GM18858 (cell line): ENCODE data around the gene CST9.
"Not testable (repeated sequence)": the region's sequence is repeated elsewhere in the genome, so short reads cannot be mapped to it uniquely, and the experiment has no call there.

ENCODE experiments used
- ATAC-seq: cut with Tn5 transposase; IDR thresholded peaks from one replicate; pipeline ENCODE4 v1.9.1; 2021; ENCODE audit not compliant: unreplicated experiment

The CST9 gene

DNA sequence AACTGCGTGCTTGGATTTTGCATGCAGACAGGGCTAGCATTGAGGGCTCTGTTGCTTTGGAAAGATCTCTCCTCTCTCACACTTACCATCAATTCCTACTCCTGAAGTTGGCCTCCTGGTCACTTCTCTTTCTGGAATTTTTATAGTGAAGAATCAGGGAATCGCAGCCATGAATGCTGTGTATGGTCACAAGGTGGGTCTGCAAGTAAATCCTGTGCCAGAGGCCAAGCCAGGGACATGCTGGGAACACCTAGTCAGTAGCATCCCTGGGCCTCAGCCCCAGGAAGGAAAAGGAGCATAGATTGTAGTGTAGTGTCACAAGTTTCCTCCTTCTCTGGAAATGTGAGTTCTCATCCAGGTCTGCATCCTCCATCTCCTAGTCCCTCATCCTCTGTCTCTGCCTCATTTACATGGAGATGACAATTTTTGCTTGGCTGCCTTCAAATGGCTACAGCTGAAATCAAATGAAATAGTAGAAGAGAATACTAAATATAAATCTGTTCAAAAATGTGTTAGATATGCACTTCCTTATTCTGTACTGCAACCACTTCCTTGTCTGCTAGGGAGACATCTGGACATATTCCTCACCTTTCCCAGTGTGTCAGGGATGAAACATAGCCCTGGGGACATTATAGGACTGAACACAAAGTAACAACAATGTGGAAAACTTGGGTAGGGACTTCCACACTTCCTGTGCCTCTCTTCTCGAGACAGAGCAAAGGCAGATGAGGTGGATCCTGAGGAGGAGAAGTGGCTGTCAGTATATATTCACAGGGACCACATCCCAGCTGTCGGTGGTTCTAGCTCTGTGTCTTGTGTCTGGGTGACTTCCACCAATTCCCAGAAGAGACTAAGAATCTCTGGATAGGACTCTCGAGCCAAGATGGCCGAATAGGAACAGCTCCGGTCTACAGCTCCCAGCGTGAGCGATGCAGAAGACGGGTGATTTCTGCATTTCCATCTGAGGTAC lies 17.0 kb downstream of the CST9 start:
- no peak for ATAC-seq

GRCh38 chr20:23587631-23588030 lies 18.1 kb downstream of the CST9 start:
- ATAC-seq = no peak

- no peak for ATAC-seq
These were observed 18.8 kb downstream of the CST9 start for GRCh38 chr20:23586735-23587525.

DNA sequence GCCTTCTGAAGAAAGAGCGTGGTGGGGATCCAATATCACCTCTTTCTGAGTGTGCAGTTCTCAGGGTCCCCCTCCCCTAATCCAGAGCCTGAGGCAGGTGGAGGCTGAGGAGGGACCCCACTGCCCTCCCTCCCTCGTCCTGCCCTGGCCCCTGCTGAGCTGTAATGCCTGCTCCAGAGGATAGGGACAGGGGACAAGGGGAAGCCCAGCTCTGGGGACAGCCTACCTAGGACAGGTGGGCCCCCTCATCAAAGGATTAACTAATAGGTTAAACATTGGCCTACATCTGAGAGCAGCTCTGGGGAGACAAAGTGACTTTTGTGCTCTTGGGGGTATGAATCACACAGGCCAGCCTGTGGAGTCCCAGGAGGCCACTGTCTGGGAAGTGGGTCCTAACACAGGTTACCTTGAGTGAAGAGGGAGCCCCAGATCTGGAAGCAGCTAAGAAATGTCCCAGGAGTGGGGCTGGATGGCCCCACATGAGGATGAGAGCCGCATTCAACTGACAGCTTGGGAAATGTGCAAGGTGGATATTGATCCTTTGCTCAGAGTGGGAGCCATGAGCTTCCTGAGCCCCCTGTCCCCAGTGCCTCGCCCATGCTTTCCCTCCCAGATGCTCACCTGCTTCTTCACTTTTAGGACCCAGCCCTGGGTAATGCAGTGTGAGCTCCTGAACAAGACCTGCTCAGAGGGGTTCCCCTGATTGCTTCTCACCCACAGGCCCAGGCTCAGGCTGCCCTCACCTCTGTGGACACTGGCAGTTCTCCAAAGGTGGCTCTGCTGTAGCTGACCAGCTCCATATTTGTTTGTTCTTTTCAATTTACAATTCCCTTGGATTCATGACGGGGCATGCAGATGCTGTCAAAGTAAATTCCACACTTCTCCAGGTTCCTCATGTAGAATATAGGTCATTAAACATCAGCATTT lies 19.6 kb downstream of the CST9 start:
- ATAC-seq = no peak

GRCh38 chr20:23585449-23585807 lies 20.3 kb downstream of the CST9 start:
- ATAC-seq = no peak

DNA sequence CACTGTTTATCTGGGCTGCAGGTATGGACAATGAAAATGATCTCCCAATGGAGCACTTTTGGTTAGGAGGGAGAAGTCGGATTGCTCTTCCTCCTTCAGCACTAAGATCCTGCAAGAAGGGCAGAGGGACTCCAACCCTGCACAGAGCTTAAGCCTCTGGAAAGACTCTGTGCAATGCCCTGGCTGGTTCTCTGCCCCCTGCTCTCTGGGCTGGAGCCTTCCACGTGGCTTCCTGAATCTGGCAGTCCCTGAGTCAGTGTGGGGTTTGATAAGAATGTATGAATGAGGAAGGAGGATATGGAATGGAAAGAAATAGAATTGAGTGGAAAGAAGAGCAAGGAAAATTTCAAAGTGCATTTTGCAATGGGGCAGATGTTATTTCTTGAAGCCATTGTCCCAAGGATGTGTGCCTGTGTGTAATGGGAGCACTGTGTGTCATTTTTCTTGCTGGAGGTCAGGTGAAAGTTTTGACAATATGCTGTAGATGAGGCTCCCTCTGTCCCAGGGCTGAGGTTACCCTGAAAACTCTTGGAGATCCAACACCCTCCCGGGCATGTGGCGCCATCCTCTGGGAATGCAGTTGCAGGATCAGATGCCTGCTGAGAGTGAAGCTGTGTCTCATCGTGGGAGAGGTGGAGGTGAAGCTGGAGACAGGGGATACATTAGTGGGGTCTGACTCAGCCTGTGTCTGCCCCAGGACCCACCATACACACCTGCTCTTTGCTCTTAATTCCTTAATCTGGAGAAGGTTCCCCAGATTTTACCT lies 21.1 kb downstream of the CST9 start:
- ATAC-seq = no peak

DNA sequence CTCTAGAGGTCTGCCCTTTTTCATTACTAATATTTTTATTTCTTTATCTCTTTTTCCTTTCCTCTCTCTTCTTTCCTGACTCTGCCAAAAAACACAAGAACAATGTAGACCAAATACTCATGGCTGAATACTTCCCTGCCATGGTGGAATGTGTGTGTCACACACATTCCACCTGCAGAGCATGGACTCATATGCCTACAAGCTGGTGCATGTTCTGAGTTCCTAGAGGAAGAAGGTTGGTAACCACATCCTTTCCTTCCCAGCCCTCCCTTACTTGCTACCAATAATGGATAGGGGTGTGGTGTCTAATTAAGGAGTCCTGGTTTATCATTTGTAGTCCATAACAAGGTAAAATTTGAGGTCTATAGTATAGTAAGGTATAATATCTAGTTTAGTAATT lies 22.2 kb downstream of the CST9 start:
- ATAC-seq = no peak

DNA sequence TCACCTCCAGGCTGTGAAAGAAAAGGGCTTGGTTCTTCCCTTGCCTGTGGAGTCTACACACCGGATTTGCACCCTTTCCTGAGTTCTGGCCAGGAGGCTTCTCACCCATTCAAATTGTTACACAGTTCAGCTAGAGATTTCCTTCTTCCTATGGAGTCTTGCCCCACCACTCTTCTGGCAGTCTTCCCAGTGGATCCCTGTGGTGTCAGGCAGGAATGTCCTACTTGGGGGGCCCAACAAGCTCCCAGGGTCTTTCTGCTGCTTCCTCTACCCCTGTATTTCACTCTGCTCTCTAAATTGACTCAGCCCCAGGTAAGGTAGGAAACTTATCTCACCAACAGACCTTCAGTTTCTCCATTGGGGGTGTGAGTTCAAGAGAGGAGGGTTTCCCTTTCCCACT lies 23.4 kb downstream of the CST9 start:
- ATAC-seq = no peak

GRCh38 chr20:23581833-23582232 lies 23.9 kb downstream of the CST9 start:
- ATAC-seq = not testable (repeated sequence)

DNA sequence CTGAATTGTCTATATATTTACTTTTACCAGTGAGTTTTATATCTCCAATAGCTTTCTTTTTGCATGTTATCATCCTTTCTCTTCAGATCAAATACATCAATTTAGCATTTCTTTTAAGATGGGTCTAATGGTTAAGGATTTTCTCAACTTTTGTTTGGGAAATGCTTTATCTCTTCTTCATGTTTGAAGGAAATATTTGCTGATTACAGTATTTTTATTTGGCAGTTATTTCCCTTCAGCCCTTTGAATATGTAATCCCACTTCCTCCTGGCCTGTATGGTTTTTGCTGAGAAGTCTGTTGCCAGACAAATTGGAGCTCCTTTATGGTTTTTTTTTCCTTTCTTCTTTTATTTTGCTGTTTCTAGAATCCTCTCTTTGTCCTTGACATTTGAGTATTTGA lies 30.7 kb downstream of the CST9 start:
- no peak for ATAC-seq

DNA sequence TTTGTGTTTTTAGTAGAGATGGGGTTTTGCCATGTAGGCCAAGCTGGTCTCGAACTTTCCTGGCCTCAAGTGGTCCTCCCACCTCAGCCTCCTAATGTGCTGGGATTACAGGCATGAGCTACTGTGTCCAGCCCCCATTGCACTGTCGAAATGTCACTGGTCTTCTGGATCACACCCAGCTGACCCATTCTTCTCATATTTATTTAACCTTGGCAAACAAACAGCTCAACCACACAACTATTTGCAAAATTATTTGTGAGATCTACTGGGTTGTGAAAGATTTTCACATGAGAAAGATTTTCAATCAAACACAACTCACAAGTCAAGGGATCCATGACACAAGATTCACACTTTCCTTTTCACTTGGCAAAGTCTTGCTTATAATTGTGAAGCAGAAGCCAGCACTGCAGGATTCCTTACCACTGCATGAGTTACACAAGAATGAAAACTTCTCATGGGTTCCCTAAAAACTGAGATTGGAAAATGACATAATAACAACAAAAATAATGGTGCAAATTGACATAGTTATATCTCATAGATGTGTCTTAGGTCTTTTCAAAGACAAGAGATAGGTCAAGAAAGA lies 35.4 kb downstream of the CST9 start:
- no peak for ATAC-seq

DNA sequence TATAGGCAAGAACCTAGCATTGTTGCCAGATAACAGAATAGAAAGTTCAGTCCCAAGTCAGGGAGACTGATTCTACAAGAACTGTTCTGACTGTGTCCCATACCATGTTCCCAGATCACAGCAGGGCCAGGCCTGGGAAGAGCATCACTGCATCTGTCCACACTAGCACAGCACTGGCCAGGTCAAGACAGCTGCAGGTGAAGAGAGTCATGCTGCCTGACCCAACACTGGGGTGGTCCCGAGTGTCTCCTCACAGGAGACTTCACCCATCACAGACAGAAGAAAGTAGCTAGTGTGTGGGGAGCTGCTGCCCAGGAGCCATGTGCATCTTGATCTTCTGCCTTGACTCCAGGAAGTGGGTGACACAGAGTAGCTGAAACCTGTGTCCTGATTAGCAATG lies 36.1 kb downstream of the CST9 start:
- ATAC-seq = no peak

DNA sequence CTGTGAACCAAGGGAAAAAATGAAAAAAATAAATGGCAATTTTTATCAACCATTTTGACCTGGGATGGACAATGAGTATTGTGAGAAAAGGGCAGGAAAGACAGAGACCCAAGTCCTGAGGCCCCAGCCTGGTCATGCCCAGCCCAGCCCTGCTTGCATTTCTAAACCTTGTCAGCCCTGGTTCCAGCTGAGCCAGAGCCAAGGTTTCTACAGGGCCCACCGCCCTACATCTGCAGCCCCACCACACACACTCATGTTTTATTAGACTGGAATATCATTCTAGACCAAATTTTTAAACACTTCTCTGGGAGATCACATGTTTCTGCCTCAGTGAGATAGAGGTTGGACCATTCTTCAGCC lies 36.8 kb downstream of the CST9 start:
- ATAC-seq = no peak

- ATAC-seq = no peak
These were observed 37.3 kb downstream of the CST9 start, which contains the start of gene CST9L for GRCh38 chr20:23568320-23568970. Gene CST9L, minus strand, starts transcription at chr20:23568484. Its CDS starts 34 bp downstream, at chr20:23568450.

DNA sequence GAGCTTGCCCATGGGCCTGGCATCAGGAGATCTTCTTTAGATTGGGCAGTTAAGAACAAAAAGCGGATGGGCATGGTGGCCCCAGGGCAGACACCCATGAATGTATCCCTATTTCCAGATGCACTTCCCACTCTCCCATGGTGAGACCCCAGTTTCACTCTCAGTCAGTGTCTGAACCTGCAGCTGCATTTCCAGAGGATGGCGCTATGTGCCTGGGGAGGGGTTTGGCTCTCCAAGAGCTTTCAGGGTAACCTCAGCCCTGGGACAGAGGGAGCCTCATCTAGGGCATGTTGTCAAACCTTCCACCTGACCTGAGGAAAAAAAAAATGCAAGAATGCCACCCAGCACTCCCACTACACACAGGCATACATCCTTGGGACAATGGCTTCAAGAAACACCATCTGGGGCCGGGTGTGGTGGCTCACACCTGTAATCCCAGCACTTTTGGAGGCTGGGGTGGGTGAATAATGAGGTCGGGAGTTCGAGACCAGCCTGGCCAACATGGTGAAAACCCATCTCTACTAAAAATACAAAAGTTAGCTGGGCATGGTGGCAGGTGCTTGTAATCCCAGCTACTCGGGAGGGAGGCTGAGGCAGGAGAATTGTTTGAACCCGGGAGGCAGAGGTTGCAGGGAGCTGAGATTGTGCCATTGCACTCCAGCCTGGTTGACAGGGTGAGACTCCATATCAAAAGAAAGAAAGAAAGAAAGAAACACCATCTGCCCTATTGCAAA lies 39.4 kb downstream of the CST9 start:
- no peak for ATAC-seq

DNA sequence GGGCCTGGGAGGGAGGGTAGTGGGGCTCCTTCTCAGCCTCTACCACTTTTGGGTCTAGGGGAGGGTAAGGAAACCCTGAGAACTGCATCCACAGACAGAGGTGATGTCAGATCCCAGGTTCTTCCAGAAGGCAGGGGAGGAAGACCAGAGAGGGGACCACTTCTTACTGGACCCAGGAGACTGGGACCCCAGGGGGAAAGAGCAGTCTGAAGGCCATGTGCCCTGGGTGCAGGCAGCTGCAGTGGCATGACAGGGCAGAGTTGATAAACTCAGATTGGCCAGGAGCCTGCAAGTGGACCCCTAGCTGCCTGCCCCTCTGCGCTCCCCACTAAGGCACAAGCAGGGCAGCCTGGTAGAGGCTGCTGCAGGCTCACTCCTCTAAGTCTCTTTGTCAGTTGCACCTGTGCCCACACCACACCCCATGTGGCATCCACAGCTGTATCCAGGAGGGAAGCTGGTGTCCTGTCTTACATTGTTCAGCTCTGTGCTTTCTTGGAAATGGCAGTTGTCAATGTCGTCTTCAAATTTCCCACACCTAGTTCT lies 40.1 kb downstream of the CST9 start:
- ATAC-seq = no peak

DNA sequence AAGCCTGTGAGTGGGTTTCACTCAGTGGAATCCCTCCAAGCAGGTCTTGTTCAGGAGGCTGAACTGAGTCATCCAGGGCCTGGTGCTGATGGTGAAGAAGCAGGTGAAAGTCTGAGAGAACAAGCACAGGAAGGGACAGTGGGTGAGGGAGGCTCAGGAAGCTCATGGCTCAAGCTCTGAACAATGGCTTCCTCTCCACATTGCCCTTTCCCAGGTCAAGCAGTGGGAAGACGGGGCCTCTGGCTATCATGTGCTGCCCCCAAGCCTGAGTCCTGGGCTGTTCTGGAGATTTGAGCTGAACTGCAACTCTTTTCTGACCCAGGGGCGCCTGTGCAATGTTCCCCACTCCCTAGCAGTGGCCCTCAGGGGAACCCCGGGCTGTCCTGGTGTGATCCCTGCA lies 40.8 kb downstream of the CST9 start:
- ATAC-seq = no peak

DNA sequence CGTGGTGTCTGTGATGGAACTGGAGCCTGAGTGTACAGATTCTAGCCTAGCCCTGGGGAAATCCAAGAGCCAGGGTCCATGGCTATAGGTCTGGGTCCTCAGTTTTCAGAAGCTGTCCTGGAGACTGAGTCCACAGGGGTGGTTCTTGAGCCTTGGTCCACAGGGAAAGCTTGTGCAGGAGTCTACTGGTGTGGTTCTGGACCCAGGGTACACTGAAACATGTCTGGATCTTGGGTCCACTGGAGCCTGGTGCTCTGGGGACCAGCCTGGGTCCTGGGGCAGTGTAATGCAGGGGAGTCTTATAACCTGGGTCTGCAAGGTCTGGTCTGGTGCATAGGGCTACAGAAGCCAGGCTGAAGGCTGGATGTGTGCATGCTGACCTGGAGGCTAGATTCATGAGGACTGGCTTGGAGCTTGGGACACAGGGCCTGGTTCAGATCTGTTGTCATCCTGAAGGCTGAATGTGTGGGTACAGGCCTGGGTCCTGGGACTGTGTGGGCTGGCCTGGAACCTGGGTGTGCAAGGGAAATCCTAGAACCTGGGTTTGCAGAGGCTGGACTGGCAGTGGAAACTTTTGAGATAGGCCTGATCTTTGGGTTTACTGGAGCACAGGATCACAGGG lies 42.9 kb downstream of the CST9 start:
- ATAC-seq = no peak
